KBM-7 (cell line): ENCODE measurements around the gene TGFA.

Source experiments
- DNase-seq: peaks from one replicate; pipeline ENCODE4 v3.0.0-alpha.2; 2015
- in situ Hi-C: fragments of 300-500 bp; cut with MboI; formaldehyde crosslinking; loops from 2 replicates; pipeline ENCODE4 v1.14.3; 2020; ENCODE audit warnings: low sequenced_read_pairs, low pct_unique_long_range_greater_than_20kb, mixed read lengths

Gene TGFA

GRCh38 chr2:70505613-70506391 lies 47.8 kb downstream of the TGFA start:
- in situ Hi-C loops, result no loop called here
- DNase-seq, result no peak

GRCh38 chr2:70504750-70505149 lies 48.9 kb downstream of the TGFA start:
- no peak for DNase-seq
- in situ Hi-C loops, result no loop called here

- no peak for DNase-seq
- in situ Hi-C loops, result no loop called here
Measured at GRCh38 chr2:70503896-70504295, 49.7 kb downstream of the TGFA start.

- in situ Hi-C loops, result no loop called here
- no peak for DNase-seq
Measured at GRCh38 chr2:70501728-70502127, 51.9 kb downstream of the TGFA start.

DNA sequence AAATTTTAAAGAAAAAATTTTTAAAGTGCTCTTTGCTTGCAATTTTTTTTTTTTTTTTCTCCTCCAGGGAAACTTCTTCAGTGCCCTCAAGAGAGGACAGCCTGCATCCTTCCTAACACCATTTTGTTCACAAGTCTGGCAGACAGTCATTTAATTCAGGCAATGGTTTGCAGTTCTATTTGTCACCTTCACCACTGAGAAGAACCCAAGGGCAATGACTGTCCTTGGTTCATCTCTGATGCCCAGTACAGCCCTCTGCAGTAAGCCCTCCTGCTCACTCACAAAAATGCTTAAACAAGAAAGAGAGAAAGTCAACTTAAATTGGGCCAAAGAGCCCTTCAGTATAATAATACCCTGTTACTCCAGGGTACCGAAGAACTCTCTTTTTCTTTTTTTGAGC lies 52.4 kb downstream of the TGFA start:
- in situ Hi-C loops, result no loop called here
- DNase-seq, result no peak

DNA sequence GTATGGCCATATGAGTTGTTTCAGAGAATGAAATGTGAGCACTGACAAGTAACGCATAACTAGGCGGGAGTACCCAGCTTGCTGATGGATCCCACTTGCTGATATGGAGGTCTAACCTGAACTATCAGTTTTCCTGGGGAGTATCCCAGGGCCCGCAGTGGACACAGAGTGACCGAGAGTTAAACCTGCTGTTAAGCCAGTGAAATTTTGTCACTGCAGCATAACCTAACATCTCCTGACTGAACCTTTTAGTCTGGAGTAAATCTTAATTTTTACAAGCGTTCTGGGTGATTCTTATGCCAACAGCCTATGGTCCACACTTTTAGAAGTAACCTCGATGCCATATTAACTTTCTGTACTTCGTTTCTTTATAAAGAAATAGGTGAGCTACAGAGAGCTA lies 54.4 kb downstream of the TGFA start:
- DNase-seq, result no peak
- in situ Hi-C loops, result no loop called here

GRCh38 chr2:70498528-70498927 lies 55.1 kb downstream of the TGFA start:
- no peak for DNase-seq
- in situ Hi-C loops, result no loop called here

DNA sequence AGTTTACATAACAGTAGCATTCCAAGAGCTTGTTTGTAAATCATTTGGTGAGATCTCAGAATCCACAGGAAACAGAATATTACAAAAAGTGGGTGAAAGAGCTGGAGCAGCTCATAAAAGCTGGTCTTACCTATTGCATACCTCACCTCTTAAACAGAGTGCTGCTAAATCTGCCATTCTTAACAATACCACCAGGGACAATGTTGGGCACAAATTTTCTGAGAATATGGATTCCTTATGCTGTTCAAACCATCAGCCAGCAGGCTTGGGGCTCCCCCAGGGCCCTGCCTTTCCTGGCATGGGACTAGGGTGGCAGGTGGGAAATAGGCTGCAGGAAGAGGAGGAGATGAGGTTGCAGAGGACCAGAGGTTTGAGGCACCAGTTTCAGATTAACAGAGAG lies 55.6 kb downstream of the TGFA start:
- DNase-seq, result no peak
- in situ Hi-C loops, result no loop called here

DNA sequence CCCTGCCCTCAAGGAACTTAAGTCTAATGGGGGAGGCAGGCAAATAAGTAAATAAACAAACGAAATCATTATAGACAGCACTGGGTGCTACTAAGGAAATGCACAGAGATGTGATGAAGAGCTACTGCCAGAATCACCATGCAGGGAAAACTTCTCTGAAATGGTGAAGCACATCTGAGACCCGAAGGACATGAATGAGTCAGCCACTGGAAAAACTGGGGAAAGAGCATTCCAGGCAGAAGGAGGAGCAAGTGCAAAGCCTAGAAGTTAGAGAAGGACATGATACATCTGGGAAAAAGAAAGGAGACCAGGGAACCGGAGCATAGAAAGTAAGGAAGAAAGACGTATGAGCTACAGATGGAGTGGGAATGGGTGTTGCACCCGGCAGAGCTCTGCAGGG lies 56.8 kb downstream of the TGFA start:
- no peak for DNase-seq
- in situ Hi-C loops, result no loop called here

DNA sequence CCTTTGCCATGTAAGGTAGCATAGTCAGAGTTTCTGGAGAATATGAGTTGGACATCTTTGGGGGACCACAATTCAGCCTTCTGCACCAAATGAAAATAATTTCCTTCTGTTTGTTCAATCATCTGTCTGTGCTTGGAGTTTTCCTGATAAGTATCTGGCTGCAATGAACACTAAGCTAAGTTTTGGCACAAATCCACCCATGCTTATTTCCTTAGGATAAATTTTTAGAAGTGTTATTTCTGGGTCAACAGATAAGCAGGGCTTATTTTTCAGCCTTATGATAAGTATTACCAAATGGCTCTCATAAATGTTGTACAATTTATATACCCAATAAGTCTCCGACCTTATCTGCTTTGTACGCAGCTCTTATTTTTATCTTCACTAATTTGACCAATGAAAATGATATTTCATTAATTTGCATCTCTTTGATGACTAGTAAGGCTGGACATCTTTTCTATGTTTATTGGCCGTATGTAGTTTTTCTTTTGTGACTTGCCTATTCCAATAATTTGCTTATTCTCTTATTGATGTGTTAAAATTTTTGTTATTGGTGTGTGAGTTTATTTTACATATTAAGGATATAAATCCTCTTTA lies 59.2 kb downstream of the TGFA start:
- no peak for DNase-seq
- in situ Hi-C loops, result no loop called here

DNA sequence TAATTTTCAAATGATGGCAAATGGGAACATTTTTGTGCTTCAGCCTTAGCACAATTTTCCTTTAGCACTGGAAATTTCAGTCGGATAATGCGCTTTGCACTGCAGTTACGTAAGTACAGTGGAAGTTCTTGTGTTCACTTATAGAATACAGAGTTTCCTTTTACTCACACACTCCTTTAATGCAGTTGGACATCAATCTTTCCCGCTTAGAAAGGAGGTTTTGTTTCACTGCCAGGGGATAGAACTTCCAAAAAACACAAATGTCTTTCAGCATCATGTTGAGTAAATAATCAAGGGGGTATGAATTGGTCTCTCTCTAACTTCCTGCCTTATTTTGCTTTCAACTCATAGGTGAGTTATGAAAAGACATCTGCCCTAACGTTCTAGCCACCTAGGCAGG lies 63.2 kb downstream of the TGFA start:
- no peak for DNase-seq
- in situ Hi-C loops, result no loop called here

- in situ Hi-C loops, result no loop called here
Measured at GRCh38 chr2:70489165-70489564, 64.5 kb downstream of the TGFA start.

DNA sequence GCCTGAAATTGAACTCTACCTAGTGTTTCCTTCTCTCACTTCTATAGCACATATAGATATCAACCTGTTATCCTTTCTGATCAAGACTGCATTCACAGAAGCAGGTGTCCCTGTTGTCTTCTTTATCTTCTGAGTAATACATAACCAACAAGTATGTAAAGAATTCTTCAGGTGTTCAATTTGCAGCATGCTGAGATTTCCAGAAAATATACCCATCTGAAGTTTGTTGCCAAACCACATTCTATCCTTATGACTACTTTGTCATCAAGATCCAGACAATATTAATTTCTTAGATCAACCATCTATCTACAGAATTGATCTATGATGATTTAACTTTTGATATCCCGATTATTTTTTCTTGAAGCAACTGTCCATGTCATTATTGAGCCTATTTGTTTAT lies 69.5 kb downstream of the TGFA start:
- DNase-seq, result no peak
- in situ Hi-C loops, result no loop called here

More at GRCh38 chr2:70489165-70489564, 64.5 kb downstream of the TGFA start:
- no peak for DNase-seq

DNA sequence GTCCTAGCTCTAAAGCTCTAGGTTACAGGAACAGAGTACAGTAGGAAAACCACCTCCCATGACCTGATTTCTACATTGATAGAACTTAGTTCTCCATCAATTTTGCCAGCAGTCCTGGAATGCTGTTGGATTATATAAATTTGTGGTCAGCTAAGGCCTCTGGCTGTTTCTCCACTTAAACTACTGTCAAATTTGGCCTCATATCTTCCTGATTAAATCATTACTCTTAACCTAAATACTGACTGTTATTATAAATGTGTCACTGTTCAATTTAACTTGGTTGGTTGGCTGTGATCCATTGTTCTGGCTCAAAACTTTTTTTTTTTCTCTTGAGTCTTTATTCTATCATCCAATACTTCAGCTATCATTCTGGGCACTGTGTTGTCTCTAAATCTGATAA lies 71.2 kb downstream of the TGFA start:
- no peak for DNase-seq
- in situ Hi-C loops, result no loop called here

DNA sequence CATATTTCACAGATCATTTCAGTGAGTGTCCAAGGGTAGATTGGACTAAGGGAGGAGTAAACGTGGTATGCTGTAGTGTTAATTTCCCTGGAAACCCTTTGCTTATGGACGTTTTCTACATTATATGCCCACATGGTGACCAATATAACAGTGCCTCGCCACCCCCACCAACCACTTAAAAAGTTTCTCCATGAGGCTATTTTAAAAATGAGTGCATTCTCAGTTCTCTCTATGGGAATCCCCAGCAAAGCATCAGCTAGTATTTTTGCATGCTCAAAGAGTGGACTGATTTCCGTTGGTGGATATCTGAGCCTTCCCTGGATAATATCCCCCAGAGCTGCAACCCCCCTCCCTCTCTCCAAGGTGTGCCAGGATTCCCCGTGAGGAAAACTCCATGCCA lies 73.2 kb downstream of the TGFA start:
- in situ Hi-C loops, result no loop called here
- DNase-seq, result no peak

- DNase-seq, result peak; percentile 38
- in situ Hi-C loops, result no loop called here
Measured at GRCh38 chr2:70479816-70480215, 73.8 kb downstream of the TGFA start.

- no peak for DNase-seq
- in situ Hi-C loops, result no loop called here
Measured at GRCh38 chr2:70477441-70477844, 76.2 kb downstream of the TGFA start.

DNA sequence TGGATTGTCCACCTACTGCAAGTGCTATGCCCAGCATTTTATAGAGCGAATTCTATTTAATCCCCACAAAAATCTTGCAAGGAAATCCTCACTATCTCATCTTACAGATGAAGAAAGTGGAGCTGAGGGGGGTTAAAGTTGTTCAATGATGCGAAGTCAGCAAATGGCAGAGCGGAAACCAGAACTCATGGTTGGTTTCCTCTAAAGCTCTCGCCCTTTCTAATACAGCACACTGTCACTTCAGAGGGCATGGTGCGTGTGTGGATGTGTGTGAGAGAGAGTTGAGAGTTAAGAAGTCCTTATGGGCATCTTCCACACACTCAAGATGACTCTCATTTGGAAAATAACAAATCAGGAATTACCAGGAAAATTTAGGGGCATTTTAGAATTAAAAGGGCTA lies 78.4 kb downstream of the TGFA start:
- in situ Hi-C loops, result no loop called here
- DNase-seq, result peak; percentile 72

DNA sequence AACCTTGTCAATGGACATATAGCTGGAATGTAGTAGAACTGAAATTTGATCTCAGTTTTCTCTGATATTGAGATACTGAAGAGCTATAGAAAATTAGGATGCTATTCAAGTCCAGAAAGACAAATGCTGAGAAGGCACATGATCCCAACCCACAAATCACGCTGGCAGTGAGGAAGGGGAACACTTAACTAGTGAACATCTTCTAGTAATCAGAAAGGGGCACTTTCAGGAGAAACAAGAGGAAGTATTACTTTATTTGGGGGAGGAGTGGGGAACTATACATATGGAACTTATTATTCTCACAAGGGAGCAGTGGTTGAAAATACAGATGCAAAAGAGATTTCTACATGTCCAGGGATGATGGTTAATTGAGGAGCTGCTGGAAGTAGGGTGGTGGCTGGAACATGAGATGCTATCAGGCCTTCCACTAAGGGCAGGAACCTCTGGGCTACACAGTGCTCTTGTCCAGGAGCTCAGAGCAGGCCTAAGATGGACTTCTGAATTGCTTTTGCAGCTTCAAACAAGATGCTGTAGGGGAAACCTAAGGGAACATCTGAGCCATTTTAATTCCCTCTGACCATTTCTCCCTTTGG lies 79.3 kb downstream of the TGFA start:
- DNase-seq, result no peak
- in situ Hi-C loops, result no loop called here

DNA sequence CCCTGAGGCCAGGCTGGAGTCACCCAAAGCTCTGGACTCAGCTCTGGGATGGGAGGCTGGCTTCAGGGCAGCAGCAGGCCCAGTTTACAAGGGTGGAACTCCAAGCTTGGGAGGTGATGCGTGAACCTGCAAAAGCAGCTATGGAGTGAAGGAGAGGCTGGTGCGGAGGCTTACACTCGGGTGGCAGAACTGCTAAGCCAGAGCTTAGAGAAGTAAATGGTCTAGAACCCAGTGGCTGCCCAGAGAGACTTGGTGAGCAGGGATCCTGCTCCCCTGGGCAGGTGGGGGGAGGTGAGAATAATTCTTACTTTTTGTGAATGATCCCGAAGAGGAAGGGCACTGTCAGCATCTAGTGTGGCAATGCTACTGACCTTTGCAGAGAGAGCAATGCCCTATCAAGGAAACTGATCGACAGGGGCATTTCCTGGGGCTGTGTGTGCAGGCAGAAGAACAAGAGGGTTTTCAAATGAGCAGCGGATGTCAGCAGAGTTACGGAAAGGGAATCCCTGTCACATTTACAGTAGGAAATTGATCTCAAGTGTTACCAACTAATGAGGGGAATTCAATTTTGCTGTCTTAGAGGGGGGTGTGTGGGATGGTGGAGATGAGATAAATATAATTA lies 80.4 kb downstream of the TGFA start:
- DNase-seq, result no peak
- in situ Hi-C loops, result no loop called here
